HUES64 (cell line): ENCODE measurements around the gene RGS17.
"Not testable (repeated sequence)": the region's sequence is repeated elsewhere in the genome, so short reads cannot be mapped to it uniquely, and the experiment has no call there.

Experiments used
- H3K27ac ChIP-seq: 2 replicates; pipeline ENCODE4 v1.7.0; 2013; ENCODE audit warnings: low read depth, low read length, inconsistent platforms
- H3K27me3 ChIP-seq: 2 replicates; pipeline ENCODE4 v1.6.1; 2013; ENCODE audit warnings: mild to moderate bottlenecking, low read length; ENCODE audit not compliant: insufficient read depth
- H3K36me3 ChIP-seq: 2 replicates; pipeline ENCODE4 v1.6.1; 2013; ENCODE audit warnings: mild to moderate bottlenecking, low read length; ENCODE audit not compliant: insufficient read depth
- H3K4me1 ChIP-seq: 2 replicates; pipeline ENCODE4 v1.6.1; 2013; ENCODE audit warnings: mild to moderate bottlenecking, low read length, moderate library complexity; ENCODE audit not compliant: insufficient read depth
- H3K4me3 ChIP-seq: 2 replicates; pipeline ENCODE4 v1.5.1; 2013; ENCODE audit warnings: mild to moderate bottlenecking, low read length, moderate library complexity
- H3K9ac ChIP-seq: 2 replicates; pipeline ENCODE4 v1.6.1; 2013; ENCODE audit warnings: mild to moderate bottlenecking, low read depth, low read length
- H3K9me3 ChIP-seq: 2 replicates; pipeline ENCODE4 v1.6.1; 2013; ENCODE audit warnings: low read depth, low read length; ENCODE audit not compliant: insufficient read depth
- WGBS: fragments of 150-250, 120-280 bp; methylation state at CpG from one replicate; pipeline ENCODE4 v1.1.7; 2013; ENCODE audit warnings: missing lambda C conversion rate; 5-methylcytosine and 5-hydroxymethylcytosine counted together

RGS17 gene

DNA sequence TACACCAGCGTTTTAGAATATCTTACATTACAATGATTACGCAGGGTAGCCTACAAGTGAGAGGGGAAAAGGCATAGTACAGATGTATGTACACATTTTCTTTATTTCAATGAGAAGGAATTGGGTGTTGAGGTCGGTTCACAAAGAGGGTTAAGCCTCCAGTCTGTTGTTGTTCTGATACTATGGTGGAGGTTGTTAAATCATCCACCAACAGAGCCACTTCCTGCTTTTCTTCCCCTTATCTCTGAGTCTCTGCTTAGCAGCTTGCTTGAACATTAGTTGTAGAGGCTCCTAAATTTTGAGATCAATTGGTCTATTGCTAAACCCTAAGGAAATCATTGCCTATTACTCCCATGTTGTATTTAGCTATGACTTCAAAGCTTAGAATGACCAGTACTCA lies 7.3 kb downstream of the RGS17 start:
- Histone ChIP-seq H3K27me3 (peaks cover 8% of the 10 kb centered on the region), H3K4me3 (no peak overlapping the region), H3K9me3 (no peaks in the 10 kb centered on the region), H3K9ac (no peak overlapping the region), H3K4me1 (peaks cover 6% of the 10 kb centered on the region; the same call in 1 of the 2 replicates), H3K27ac (no peak overlapping the region), H3K36me3 (0 out of 2 replicates have a peak, but pooled peaks cover 2% of the 10 kb centered on the region)
- WGBS, result 57% methylated on average over 1 of the region's 3 CpGs

DNA sequence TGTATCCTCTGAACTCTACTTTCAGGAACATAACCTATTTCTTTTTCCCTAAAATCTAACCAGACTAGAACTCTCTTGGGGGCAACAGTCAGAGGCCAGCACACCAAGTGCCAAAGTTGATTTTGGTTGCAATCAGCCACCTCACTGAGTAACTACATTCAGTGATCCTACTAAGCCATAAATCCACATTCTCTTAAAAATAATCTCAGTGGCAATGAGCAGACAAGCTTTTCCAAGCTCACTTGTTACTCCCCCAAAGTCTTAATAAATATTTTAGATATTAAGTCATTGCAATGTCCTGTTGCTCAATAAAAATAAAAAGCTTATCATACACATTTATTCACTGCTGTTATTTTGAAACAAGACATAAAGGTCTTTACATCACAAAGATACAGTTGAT lies 9.8 kb downstream of the RGS17 start:
- H3K9me3 ChIP-seq, result no peaks in the 10 kb centered on the region
- H3K4me1 ChIP-seq, result 0 out of 2 replicates have a peak, but pooled peaks cover 5% of the 10 kb centered on the region
- H3K27ac ChIP-seq, result no peak overlapping the region
- 0 out of 2 replicates have a peak, but pooled peaks cover 2% of the 10 kb centered on the region for H3K36me3 ChIP-seq
- no peak overlapping the region for H3K9ac ChIP-seq
- H3K27me3 ChIP-seq, result no peaks in the 10 kb centered on the region
- H3K4me3 ChIP-seq, result no peak overlapping the region

DNA sequence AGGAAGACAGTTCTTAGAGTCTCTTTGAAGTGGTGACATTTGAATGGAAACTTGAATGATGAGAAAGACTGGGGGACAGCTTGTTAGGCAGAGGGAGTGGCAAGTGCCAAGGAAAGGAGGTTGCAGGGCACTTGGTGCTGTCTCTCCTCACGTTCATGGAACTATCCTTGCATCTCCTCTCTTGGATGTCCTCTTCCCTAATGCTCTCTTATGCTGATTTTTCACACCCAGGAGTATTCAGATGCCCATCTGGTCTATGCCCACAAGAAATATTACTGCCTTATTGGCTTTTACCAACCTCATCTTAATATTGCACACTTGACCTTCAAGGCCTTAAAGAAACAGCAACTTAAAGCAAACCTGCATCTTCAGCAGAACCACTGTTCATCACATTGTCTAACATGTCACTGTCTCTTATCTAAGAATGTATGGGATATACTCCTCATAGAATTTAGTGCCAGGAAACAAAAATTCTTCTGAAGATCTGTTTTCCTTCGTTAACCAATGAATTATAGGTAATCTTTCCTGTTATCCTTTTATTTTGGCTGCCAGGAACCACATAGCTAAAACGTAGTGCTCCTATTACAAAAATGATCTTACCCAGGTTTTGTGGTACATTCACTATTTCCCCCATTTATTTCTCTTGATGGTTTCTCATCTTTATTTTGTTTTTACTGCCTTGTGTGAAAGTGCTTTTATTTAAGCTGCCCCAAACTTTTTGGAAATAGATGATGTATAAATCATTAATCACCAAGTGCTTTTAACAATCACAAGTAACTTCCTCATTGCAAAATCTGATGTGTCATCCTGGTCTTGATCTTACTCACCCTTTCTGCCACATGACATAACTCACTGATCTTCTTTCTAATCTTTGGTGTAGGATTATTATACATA lies 12.8 kb downstream of the RGS17 start:
- H3K9ac ChIP-seq, result no peak overlapping the region
- H3K27ac ChIP-seq, result no peak overlapping the region
- H3K36me3 ChIP-seq, result 0 out of 2 replicates have a peak, but pooled peaks cover 2% of the 10 kb centered on the region
- no peak overlapping the region for H3K4me3 ChIP-seq
- H3K4me1 ChIP-seq, result no peaks in the 10 kb centered on the region
- no peaks in the 10 kb centered on the region for H3K9me3 ChIP-seq
- H3K27me3 ChIP-seq, result no peaks in the 10 kb centered on the region
- 85% methylated on average over 3 of the region's 3 CpGs for WGBS

DNA sequence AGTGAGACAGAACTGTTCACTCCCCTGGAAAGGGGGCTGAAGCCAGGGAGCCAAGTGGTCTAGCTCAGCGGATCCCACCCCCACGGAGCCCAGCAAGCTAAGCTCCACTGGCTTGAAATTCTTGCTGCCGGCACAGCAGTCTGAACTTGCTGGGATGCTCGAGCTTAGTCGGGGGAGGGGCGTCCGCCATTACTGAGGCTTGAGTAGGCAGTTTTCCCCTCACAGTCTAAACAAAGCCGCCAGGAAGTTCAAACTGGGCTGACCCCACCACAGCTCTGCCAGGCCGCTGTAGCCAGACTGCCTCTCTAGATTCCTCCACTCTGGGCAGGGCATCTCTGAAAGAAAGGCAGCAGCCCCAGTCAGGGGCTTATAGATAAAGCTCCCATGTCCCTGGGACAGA lies 20.0 kb downstream of the RGS17 start:
- not testable (repeated sequence) for H3K27me3 ChIP-seq, H3K9me3 ChIP-seq, H3K36me3 ChIP-seq, H3K9ac ChIP-seq, H3K4me1 ChIP-seq, H3K4me3 ChIP-seq
- 71% methylated on average over 9 of the region's 9 CpGs for whole genome bisulfite sequencing
- H3K27ac ChIP-seq, result peak overlapping the region; percentile 64; the same call in 1 of the 2 replicates

DNA sequence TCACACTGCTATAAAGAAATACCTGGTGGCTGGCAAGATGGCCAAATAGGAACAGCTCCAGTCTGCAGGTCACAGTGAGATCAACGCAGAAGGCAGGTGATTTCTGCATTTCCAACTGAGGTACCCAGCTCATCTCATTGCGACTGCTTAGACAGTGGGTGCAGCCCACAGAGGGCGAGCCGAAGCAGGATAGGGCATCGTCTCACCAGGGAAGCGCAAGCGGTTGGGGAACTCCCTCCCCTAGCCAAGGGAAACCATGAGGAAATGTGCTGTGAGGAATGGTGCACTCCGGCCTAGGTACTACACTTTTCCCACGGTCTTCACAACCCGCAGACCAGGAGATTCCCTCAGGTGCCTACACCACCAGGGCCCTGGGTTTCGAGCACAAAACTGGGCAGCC lies 20.5 kb downstream of the RGS17 start:
- not testable (repeated sequence) for H3K9me3 ChIP-seq, H3K4me3 ChIP-seq, H3K36me3 ChIP-seq, H3K9ac ChIP-seq, H3K27me3 ChIP-seq, H3K4me1 ChIP-seq
- WGBS, result 90% methylated on average over 11 of the region's 11 CpGs
- H3K27ac ChIP-seq, result peak overlapping the region; percentile 64; the same call in 1 of the 2 replicates

DNA sequence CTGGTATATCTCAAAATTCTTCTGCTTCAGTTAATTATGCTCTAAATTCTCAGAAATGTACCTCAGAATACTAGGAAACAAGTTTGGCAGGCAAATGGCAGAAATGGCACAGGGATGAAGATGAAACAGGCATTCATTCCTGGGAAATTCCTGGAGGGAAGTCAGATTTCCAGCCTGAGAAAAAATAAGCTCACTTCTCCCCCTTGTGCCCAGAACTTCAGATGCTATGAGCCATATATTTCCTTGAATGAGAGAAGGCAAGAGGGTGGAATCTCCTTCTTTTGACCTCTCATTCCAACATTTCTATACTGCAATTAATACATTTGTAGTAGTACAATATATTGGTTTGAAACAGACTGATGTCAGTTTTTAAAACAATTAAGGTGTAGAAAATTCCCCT lies 22.8 kb downstream of the RGS17 start:
- H3K27me3 ChIP-seq, result no peaks in the 10 kb centered on the region
- no peak overlapping the region for H3K9ac ChIP-seq
- no peaks in the 10 kb centered on the region for H3K36me3 ChIP-seq
- H3K4me1 ChIP-seq, result peaks cover 8% of the 10 kb centered on the region; the same call in 1 of the 2 replicates
- no peak overlapping the region for H3K4me3 ChIP-seq
- peaks cover 2% of the 10 kb centered on the region; the same call in 1 of the 2 replicates for H3K9me3 ChIP-seq
- no peak overlapping the region for H3K27ac ChIP-seq

DNA sequence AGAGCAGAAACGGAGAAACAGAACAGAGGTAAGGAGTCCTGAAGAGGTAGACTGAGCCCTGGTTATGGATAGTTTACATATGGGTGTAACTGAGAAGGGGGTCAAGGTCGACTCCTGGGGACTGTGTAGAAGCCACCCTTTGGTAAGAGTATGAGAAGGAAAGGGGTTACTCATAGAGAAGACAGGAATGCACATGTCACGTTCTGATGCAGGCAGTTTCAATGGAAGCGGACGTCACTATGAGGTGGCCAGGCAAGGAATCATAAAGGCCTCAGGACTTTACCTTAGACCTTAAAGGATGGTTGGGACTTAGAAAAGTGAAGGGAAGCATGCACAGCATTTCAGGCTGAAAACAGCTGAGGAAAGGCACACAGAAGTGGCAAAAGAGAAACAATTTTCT lies 25.1 kb downstream of the RGS17 start:
- no peak overlapping the region for H3K27ac ChIP-seq
- no peak overlapping the region for H3K4me3 ChIP-seq
- H3K9me3 ChIP-seq, result no peaks in the 10 kb centered on the region
- H3K9ac ChIP-seq, result no peak overlapping the region
- H3K27me3 ChIP-seq, result no peaks in the 10 kb centered on the region
- peaks cover 14% of the 10 kb centered on the region for H3K4me1 ChIP-seq
- no peaks in the 10 kb centered on the region for H3K36me3 ChIP-seq
- 84% methylated on average over 5 of the region's 5 CpGs for WGBS

DNA sequence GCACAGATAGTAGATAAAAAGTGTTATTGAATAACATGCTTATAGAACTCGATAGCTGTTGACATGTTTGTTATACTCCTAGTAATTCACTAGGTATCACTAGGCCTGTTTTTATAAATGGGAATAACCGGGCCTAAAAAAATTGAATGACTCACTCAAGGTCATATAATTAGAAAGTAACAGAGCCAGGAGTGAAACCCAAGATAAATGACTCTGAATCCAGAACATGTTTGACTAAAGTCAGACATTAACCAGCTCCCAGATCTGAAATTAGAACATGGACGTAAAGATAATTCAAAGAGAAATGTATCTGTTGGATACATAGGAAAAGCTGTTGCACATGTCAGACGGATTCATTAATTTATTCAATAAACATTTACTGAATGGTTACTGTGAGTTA lies 26.9 kb downstream of the RGS17 start:
- Histone ChIP-seq H3K4me3 (no peak overlapping the region), H3K36me3 (no peaks in the 10 kb centered on the region), H3K4me1 (peaks cover 6% of the 10 kb centered on the region), H3K27me3 (no peaks in the 10 kb centered on the region), H3K27ac (no peak overlapping the region), H3K9me3 (no peaks in the 10 kb centered on the region), H3K9ac (no peak overlapping the region)
- 100% methylated on average over 3 of the region's 4 CpGs for WGBS

DNA sequence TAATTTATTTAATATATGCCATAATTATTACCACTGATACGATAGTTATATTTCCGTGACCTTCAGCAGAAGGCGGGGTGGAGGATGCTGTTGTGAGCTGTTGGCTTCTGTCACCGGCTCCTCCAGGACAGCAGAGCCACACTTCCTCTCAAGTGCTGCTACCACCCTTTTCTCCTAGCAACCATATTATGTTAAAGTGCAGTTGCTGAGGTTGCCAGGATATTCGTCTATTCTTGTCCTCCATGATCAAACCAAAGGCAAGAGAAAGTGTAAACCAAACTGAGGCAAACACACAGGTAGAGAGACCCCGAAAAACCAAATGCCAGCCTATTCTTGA lies 27.8 kb downstream of the RGS17 start:
- no peaks in the 10 kb centered on the region for H3K9me3 ChIP-seq
- no peaks in the 10 kb centered on the region for H3K27me3 ChIP-seq
- H3K4me1 ChIP-seq, result peaks cover 6% of the 10 kb centered on the region
- WGBS, result 95% methylated on average over 6 of the region's 6 CpGs
- no peak overlapping the region for H3K9ac ChIP-seq
- H3K4me3 ChIP-seq, result no peak overlapping the region
- no peaks in the 10 kb centered on the region for H3K36me3 ChIP-seq
- no peak overlapping the region for H3K27ac ChIP-seq

DNA sequence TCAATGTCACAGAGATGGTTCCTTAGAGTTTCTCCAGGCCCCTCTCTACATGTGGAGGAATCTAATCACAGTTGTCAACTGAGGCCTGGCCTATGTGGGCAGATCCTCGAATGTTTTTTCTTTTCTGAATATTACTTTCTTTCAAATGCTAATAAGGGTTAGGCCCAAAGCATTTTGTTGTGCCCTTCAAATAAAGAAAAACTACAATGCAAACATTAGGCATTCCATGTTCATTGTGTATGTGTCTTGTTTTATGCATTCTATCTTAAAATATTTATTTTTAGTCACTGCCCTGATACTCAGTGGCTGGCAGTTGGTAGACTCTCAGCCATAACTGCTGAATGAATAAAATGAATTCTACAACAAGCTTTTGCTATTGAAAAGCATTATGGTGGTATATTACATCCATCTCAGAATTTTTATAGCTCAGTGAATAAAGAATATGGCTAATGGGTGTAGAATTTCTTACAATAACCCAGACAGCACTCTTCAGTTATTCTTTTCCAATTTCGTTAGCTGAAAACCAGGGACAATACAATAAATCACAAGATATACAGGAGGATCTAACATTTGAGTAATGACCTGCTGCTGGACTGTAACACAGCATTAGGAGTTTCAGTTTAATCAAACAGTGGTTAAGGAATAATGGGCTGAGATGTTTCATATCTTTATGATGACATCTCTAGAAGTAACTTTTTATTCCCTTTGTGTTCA lies 28.3 kb downstream of the RGS17 start:
- peaks cover 6% of the 10 kb centered on the region; the same call in 1 of the 2 replicates for H3K4me1 ChIP-seq
- H3K9me3 ChIP-seq, result no peaks in the 10 kb centered on the region
- H3K27me3 ChIP-seq, result no peaks in the 10 kb centered on the region
- whole genome bisulfite sequencing, result 94% methylated on average over 2 of the region's 2 CpGs
- H3K4me3 ChIP-seq, result no peak overlapping the region
- H3K9ac ChIP-seq, result no peak overlapping the region
- H3K36me3 ChIP-seq, result no peaks in the 10 kb centered on the region
- no peak overlapping the region for H3K27ac ChIP-seq

DNA sequence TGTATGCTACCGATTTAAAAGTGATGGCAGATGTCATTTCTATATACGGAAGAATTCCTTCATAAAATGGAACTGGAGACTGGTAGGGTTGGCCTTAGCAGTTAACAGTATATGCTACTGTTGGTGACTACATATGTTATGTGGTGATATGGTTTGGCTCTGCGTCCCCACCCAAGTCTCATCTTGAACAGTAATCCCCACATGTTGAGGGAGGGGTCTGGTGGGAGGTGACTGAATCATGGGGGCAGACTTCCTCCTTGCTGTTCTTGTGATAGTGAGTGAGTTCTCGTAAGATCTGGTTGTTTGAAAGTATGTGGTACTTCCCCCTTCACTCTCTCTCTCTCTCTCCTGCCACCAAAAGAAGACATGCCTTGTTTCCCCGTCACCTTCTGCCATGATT lies 29.6 kb downstream of the RGS17 start:
- H3K36me3 ChIP-seq, result no peaks in the 10 kb centered on the region
- no peak overlapping the region for H3K4me3 ChIP-seq
- H3K9ac ChIP-seq, result no peak overlapping the region
- H3K27me3 ChIP-seq, result no peaks in the 10 kb centered on the region
- peaks cover 6% of the 10 kb centered on the region; the same call in 1 of the 2 replicates for H3K4me1 ChIP-seq
- 93% methylated on average over 4 of the region's 5 CpGs for WGBS
- H3K9me3 ChIP-seq, result no peaks in the 10 kb centered on the region
- no peak overlapping the region for H3K27ac ChIP-seq
